Activated CD4-positive, alpha-beta T cell treated with anti-CD3 and anti-CD28 coated beads, Interleukin-2, amount 50 U/mL, for 48 hours (primary cell): ENCODE results near the gene SYCN.

Experiments used
- DNase-seq, 2 experiments: peaks; one replicate each; pipeline ENCODE4 v3.0.0-alpha.2; 2020

SYCN gene

DNA sequence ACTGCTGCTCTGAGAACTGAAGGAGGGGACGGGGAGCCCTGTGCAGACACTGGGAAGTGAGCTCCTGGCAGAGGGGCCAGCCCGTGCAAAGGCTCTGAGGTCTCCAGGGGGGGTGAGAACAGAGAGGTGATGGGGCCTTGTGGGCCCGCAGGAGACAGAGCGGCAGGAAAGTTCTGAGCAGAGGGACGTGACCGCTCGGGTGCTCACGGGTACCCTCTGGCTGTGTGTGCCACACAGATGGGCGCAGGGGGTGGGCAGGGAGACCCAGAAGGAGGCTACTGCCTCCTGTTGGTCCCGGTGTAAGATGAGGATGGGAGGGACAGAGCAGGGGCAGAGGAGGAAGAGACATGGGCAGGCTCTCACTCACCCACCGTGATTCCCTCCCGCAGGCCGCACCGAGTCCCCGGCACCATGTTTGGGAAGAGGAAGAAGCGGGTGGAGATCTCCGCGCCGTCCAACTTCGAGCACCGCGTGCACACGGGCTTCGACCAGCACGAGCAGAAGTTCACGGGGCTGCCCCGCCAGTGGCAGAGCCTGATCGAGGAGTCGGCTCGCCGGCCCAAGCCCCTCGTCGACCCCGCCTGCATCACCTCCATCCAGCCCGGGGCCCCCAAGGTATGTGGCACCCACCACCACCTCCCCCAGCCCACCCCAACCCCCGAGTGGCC, 34.8 kb downstream of the SYCN start:
- DNase-seq: no peak

DNA sequence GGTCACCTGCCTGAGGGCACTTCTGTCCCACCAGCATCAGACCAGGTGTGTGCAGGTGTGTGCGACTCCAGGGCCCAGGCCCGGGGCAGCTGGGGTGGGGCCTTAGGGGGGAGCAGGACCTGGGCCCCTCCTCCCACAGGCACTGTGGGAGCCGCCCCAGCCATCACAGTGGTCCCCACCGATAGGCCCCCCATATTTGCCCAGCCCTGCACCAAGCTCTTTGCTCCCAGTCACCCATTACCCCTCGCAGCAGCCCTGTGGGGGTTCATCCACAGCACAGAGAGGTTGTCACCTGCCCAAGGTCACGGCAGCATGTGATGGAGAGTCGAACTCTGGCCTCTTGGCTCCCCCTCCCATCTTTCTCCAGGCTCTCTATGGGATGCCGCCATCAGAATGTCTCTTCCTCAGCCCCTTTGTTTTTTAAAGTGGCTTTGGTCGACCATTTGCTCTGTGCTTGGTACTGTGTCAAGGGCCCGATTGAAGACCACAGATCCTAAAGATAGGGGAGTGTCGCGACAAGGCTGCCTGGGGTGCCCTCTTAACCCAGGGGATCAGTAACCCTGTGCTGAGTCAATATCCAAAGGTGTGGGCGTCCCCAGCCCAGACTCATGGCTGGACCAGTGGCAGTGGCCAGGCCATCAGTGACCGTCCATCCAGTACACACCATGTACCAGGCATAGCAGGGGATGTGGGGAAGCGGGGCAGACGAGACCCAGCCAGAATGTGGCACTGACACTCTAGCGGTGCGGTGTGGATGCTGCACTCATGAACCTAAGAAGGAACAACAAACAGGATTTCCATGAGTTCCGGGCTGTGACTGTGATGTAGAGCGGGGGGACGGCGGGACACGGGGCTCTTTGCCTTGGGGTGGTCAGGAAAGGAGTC, 35.6 kb downstream of the SYCN start:
- DNase-seq: no peak

- DNase-seq: no peak
These were observed 36.4 kb downstream of the SYCN start for GRCh38 chr19:39167461-39168257.

DNA sequence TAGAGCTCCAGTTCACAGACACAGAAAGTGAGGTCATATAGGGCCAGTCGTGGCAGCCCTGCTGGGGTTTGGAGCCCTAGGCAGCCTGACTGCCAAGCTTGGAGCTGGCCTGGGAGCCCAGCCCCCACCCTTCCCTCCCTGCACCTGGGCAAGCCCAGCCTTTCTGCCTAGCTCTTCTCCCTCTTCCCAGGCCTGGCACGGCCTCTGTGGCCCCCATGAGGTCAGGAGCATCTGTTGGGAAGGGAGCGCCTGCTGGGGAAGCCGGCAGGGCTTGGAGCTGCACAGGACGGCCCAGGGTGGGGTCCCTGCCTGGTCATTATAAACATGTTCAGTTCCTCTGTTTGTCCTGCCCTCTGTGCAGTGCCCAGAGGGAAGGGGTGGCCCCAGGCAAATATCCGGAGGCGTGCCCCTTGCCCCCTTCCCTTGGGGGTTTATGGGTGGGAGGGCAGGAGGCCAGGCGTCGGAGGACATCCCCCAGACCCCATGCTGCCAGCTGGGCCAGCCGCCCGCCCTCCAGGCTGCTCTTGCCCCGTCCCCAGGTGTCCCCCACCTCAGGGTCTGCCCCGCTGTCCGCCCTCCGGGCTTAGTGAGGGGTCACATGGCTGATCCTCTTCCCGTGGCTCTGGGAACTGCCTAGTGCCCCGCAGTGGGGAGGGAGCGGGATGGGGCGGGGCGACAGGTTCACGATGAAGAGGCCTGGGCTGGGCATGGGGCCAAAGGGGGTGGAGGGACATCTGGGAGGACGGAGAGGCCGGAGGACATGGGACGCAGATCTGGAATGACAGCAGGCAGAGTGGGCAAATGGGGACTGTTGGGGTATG, 37.3 kb downstream of the SYCN start:
- DNase-seq: no peak

- no peak for DNase-seq
These were observed 38.2 kb downstream of the SYCN start for GRCh38 chr19:39165857-39166256.

- DNase-seq: no peak
These were observed 39.8 kb downstream of the SYCN start for GRCh38 chr19:39164289-39164688.

DNA sequence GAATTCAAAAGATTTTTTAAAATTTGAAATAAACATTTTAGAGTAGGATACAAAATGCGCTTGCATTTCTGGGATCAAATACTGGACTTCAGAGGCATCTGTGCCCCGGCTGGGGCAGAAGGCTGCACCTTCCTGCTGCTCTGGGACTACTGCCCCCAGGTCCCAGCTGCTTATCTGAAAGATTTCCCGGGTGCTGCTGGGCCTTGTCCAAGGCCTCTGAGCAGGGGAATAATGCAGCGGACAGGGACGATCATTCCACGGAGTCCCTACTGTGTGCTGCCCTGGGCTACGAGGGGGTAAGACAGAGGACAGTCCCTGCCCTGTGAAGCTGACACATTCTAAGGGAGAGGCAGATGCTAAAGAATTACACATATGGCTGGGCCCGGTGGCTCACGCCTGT, 40.4 kb downstream of the SYCN start:
- no peak for DNase-seq

DNA sequence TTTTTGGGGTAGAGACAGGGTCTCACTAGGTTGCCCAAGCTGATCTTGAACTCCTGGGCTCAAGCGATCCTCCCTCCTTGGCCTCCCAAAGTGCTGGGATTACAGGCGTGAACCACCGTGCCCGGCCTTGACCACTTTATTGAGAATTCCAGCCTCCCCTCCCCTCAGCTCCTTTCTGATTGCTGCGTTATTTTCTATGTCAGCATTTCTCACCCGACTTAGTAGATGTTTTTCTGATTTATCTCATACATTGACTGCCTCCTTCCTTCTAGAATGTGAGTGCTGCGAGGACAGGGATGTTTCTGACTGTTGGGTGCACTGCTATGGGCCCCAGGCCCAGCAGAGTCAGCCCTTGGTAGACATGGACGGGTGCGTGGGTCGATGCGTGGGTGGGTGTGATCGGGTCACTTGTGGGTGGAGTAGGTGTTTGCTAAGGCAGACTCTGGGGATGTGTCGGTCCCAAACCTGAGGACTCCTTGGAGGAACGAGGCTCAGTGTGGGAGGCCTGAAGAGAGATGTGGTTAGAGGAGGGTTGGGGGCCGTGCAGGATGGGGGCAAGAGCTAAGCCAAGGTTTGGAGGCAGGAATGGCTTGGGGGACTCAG, 41.5 kb downstream of the SYCN start:
- no peak for DNase-seq

DNA sequence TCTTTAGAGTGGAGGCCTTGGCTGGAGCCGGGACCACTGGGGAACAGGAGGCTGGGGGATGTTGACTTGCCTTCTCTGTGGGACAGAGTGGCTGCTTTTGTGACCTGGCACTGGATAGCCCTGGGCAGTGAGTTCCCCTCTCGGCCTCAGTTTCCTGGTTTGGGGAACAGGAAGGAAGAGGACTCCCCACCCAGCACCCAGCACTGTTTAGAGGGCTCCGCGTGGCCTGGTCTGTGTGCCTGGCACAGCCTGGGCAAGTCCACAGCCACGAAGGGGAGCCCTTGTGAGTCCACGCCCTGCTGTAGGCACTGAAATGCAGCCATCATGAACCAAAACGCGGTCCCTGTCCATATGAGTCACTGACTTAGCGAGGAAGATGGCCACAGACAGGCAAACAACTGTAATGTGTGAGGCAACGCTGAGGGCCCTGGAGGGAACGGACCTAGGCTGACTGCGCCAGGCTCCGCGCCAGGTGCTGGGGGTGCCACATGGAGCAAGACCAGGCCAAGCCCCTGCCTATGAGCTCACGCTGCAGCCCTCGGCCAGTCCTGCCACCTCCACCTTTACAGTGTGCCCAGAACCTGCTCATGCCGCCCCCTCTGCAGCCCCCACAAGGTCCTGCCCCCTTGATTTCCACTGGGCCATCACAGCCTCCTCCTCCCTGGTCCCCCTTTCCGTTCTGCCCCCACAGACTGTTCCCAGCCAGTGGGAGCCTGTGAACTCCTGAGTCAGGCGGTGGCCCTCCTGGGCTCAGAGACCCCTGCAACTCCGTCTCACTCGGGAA, 43.0 kb downstream of the SYCN start:
- DNase-seq: no peak

DNA sequence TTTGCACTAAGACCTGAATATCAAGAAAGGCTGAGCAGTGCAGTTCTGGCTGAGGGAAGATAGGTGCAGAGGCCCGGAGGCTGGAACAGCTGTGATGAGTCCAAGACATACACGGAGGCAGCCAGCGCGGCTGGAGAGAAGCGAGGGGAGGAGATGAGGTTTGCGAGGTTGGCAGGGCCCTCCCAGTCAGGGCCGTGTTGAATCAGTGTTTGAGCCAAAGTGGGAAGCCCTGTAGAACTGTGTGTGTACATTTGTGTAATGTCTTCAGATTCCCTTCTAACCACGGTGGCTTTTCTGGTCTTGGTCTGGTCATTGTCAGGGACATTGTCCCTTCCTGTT, 43.6 kb downstream of the SYCN start:
- no peak for DNase-seq

- no peak for DNase-seq
These were observed 45.3 kb downstream of the SYCN start for GRCh38 chr19:39158646-39159260.

GRCh38 chr19:39157997-39158389, 46.1 kb downstream of the SYCN start:
- DNase-seq: no peak

DNA sequence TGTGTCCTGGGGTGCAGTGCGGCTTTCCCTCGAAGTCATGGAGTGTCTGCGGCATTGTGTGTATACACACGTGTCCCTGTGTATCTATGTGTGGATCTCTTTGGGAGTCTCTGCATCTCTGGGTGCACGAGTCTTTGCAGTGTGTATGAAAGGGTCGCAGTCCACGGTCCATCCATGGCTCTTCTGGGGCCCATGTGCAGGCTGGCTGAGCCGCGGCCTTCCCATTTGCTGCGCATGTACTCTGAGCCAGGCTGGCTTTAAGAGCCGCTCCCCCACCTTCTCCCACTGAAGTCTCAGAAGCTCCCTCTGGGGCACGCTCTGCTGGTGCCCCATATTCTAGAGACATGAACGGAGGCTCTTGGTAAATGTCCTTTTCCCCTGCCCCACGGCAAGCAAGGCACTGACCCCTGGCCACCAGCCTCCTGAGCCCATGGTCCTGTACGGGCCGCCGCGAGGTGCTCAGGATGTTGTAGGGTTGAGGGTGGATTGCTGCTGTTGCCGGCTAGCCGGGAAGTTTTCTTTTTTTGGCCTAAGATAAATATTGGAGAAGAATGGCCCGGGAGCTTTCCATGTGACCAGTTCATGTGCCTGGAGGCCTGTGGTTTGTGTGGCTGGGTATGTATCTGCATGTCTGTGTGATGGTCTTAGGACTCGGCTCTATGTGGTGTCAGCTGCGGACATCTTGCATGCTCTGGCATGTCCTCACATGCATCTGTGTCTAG, 46.6 kb downstream of the SYCN start:
- DNase-seq: no peak

DNA sequence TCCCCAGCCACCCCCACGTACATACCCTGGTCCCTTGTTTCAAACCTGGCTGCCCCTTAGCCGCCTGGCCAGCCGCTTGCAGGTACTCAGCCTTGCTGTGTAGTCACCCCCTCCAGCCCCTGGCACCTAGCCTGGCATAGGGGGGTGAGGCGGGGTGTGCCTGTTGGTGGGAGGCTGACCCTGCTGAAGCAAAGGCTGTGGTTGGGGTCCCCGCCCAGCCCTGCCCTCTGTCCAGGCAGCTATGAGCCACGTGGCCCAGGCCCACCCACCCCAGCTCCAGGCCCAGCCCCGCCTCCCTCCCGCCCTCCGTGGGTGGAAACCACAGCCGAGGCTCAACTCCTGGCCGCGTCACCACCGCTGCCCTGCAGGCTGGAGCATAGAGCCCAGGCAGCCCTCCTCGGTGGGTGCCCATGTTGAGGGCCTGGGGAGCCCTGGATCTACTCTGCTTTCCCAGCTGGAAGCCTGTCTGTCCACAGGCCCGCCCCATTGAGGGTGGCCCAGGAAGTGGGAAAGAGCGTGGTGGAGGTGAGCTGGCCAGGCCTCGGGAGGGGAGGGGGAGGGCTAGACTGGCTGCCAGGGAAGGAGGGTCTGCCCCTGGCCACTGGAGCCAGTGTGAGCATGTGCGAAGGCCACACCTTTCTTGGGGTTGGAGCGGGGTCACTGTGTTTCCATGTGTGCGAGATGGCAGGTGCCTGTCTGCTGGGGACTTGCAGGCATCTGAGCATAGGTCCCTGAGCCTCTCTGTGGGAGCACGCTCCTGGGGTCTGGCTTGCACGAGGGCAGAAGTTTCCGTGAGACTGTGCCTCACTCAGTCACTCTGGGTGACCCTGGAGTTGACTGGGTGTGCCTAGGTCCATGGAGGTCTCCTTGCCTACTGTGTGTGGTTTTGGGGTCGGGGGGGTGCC, 47.5 kb downstream of the SYCN start:
- no peak for DNase-seq

- no peak for DNase-seq
These were observed 48.3 kb downstream of the SYCN start for GRCh38 chr19:39155741-39156140.

DNA sequence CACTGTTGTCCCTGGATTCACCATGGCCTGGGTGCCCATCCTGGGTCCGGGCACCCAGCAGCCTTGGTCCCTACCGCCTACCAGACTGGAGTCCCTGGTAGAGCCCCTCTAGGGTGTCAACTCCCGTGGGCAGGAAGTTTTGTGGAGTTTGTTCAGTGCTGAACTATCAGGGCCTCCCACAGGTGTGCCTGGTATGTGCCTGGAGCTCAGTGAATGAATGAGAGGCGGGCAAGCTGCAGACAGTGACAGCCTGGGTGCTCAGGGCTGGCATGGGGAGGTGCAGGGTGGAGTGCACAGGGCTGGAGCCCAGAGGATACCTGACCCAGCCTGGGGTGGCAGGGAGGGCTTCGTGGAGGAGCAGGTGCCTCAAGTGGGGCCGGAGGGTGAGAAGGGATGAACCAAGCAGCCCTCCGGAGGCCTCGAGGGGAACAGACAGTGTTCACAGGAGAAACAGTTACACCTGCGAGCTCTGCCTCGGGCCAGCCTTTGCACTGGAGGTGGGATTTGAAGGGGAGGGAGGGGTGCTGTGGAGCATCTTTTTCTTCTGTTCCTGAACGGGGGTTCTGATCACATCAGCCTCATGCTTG, 48.9 kb downstream of the SYCN start:
- DNase-seq: no peak

DNA sequence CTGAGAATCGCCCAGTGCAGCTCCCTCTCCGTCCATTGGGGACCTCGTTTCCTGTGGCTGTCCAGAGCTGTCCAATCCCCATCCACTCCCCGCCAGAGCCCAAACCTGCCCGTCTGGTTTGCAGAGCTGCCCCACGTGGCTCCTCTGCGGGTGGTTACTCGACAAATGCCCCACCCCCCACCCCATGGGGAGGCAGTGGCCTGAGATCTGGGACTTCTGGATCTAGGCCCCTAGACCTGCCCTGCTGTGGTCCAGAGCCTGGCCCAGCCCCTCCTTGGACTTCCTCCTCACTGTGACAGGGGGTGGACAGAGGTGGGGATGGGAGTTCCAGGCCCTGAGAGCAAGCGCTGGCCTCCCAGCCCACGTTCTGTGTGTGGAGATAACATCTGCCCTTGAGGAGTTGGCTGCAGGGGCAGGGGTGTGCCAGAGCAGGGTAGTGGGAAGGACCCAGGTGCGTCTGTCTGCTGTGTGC, 49.4 kb downstream of the SYCN start:
- DNase-seq: no peak

GRCh38 chr19:39154100-39154628, 49.9 kb downstream of the SYCN start:
- no peak for DNase-seq
